Vagina (tissue), 2 donors: ENCODE data around the gene NUCB2. TPM values are rescaled to one million over a fixed set of nuclear protein-coding genes. Genes with fewer than 3 reads are reported as not detected.

ENCODE experiments used
- DNase-seq, 2 donors: peaks; one replicate each; pipeline ENCODE4 v3.0.0-alpha.2; 2017; ENCODE audit errors: extremely low spot score in 2 of 2
- H3K27ac ChIP-seq: fragments of 200-600 bp; sonication (generic); one replicate; pipeline ENCODE4 v1.5.1; 2019
- H3K27me3 ChIP-seq: fragments of 200-600 bp; sonication (generic); one replicate; pipeline ENCODE4 v1.5.1; 2019
- H3K36me3 ChIP-seq, 2 donors: fragments of 200-600 bp; sonication (generic); one replicate each; pipeline ENCODE4 v1.5.1; 2017 to 2019
- H3K4me1 ChIP-seq: fragments of 200-600 bp; sonication (generic); one replicate; pipeline ENCODE4 v1.5.1; 2019
- H3K4me3 ChIP-seq, 2 donors: fragments of 200-600 bp; sonication (generic); 1 replicate in 1 of 2; 2 replicates in 1 of 2; pipeline ENCODE4 v1.5.1; 2016 to 2019
- H3K9me3 ChIP-seq: fragments of 200-600 bp; sonication (generic); one replicate; pipeline ENCODE4 v1.5.1; 2019
- POLR2A ChIP-seq, 2 donors: fragments of 450-650 bp; IDR thresholded peaks; one replicate each; pipeline ENCODE4 v1.6.1; 2017; ENCODE audit warnings: antibody characterized with exemption in 2 of 2, mild to moderate bottlenecking in 2 of 2, moderate library complexity in 2 of 2
- POLR2AphosphoS5 ChIP-seq, 2 donors: sonication (generic); formaldehyde crosslinking; IDR thresholded peaks; one replicate each; pipeline ENCODE4 v1.9.0; 2017; ENCODE audit warnings: antibody characterized with exemption in 2 of 2, mild to moderate bottlenecking in 2 of 2, low read depth in 1 of 2; ENCODE audit not compliant: insufficient read depth in 1 of 2
- intact Hi-C: fragments of 100-400 bp; cut with DNase I; formaldehyde crosslinking; loops from one replicate; pipeline ENCODE4 v1.15.1; 2023
- total RNA-seq: library from RNA; depleted of rRNA; stranded (reverse); fragments of >200 nt; gene quantifications from one replicate; pipeline ENCODE4 v1.2.3, GENCODE V29; 2016
- TF ChIP-seq, protein P1 (sequence below), 3 experiments: fragments of 450-650 bp in 2 of 3; fragments of 200-600 bp in 1 of 3; sonication (generic) in 1 of 3; IDR thresholded peaks; one replicate each; pipeline ENCODE4 v1.5.1; 2017 to 2019; ENCODE audit warnings: antibody characterized with exemption in 3 of 3, mild to moderate bottlenecking in 2 of 3, moderate library complexity in 2 of 3

The NUCB2 gene
- total RNA-seq, 1 donor from 2014 or later: 41.0 TPM

DNA sequence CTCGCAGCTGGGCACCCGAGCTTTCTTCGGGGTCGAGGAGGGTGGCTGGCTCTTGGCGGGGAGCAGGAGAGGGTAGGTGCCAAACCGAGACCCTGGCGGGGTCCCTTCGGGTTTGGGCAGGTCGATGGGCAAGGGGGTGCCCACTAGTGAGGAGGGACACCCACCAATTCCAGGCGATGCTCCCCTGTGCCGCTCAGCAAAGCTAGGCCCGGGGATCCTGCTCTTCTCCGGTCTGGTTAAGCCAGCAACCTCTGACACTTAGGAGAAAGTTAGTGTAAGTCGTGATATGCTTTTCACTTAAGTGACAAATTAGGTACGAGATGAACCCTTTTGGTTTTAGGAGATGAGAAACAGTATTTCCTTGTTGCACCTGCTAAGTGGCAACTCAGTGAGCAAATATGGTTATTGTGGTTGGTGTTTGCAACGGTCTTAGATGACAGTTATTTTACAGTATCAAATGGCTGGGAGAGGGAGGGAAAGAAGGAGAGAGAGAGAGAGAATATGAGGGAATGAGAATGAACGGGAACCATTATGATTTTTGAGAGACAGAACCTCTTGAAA is 565 bp downstream of the NUCB2 start:
- H3K36me3 ChIP-seq: no peaks in the 10 kb centered on the region
- H3K9me3 ChIP-seq: no peaks in the 10 kb centered on the region
- DNase-seq: peak in 1 of 2 donors; percentile 90
- TF ChIP-seq POLR2AphosphoS5 (IDR thresholded peaks at IDR 0.05; ENCODE audit: insufficient read depth in 1 of 2, low read depth in 1 of 2) (peak in 1 of 2 donors; percentile 33), POLR2A (IDR thresholded peaks at IDR 0.05) (no peak)
- TF ChIP-seq, protein P1, sequence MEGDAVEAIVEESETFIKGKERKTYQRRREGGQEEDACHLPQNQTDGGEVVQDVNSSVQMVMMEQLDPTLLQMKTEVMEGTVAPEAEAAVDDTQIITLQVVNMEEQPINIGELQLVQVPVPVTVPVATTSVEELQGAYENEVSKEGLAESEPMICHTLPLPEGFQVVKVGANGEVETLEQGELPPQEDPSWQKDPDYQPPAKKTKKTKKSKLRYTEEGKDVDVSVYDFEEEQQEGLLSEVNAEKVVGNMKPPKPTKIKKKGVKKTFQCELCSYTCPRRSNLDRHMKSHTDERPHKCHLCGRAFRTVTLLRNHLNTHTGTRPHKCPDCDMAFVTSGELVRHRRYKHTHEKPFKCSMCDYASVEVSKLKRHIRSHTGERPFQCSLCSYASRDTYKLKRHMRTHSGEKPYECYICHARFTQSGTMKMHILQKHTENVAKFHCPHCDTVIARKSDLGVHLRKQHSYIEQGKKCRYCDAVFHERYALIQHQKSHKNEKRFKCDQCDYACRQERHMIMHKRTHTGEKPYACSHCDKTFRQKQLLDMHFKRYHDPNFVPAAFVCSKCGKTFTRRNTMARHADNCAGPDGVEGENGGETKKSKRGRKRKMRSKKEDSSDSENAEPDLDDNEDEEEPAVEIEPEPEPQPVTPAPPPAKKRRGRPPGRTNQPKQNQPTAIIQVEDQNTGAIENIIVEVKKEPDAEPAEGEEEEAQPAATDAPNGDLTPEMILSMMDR (IDR thresholded peaks at IDR 0.05): no peak
- peaks cover 26% of the 10 kb centered on the region for H3K4me1 ChIP-seq
- no peaks in the 10 kb centered on the region for H3K27me3 ChIP-seq
- H3K27ac ChIP-seq: peak overlapping the region; percentile 88
- peak overlapping the region; percentile 84 to 99 for H3K4me3 ChIP-seq
- intact Hi-C loops: no loop called here

DNA sequence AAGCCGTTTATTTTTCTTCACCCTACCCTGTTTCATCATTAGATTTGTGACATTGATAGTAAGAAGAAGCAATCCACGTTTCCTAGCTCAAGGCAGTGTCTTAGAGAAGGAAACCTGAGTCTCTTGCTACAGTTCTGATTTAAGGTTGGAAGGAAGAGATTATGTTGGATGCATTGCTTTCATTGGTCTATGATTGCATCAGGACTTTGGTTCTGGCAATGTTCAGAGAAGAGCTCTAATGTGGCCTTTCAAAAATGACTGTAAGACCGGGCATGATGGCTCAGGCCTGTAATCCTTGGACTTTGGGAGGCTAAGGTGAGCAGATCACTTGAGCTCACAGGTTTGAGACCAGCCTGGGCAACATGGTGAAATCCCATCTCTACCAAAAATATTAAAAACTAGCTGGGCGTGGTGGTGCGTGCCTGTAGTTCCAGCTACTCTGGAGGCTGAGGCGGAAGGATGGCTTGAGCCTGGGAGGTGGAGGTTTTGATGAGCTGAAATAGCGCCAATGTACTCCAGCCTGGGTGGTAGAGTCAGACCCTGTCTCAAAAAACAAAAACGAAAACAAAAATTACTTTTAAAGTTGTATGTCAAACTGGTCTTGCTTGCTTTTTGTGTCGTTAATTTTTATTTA is 4.1 kb downstream of the NUCB2 start:
- no peak for TF ChIP-seq POLR2AphosphoS5 (IDR thresholded peaks at IDR 0.05; ENCODE audit: insufficient read depth in 1 of 2, low read depth in 1 of 2)
- TF ChIP-seq, protein P1 (IDR thresholded peaks at IDR 0.05): no peak
- TF ChIP-seq POLR2A (IDR thresholded peaks at IDR 0.05): no peak
- intact Hi-C loops: no loop called here
- no peak overlapping the region for H3K27ac ChIP-seq
- peaks cover 0 to 10% of the 10 kb centered on the region in 2 donors for H3K36me3 ChIP-seq
- DNase-seq: no peak
- H3K27me3 ChIP-seq: no peaks in the 10 kb centered on the region
- H3K4me3 ChIP-seq: no peak overlapping the region
- H3K9me3 ChIP-seq: no peaks in the 10 kb centered on the region
- peaks cover 25% of the 10 kb centered on the region for H3K4me1 ChIP-seq

DNA sequence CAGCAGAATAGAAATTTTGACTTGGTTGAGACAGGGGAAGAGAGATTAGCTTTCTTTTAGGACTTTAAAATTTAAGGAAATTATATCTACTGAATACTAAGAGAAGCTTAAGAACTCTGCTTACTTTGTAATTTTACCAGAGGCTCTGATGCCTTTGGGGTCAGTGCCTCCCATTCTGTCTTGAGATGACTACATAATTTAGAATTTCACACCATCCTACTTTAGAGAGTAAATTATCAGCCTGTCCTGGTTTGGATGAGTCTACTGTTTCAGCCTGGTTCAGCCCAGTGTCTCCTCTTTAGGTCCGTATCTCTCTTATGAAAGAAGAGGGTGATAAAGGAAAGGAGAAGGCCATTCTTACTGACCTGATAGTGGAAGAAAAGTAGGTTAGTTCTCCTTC is 9.8 kb downstream of the NUCB2 start:
- intact Hi-C loops: no loop called here
- Histone ChIP-seq H3K4me1 (no peaks in the 10 kb centered on the region), H3K27me3 (no peaks in the 10 kb centered on the region), H3K9me3 (no peaks in the 10 kb centered on the region), H3K36me3 (peaks cover 0 to 10% of the 10 kb centered on the region in 2 donors), H3K4me3 (no peak overlapping the region), H3K27ac (no peak overlapping the region)
- TF ChIP-seq, protein P1 (IDR thresholded peaks at IDR 0.05): no peak
- TF ChIP-seq POLR2AphosphoS5 (IDR thresholded peaks at IDR 0.05; ENCODE audit: insufficient read depth in 1 of 2, low read depth in 1 of 2) (no peak), POLR2A (IDR thresholded peaks at IDR 0.05) (no peak)
- DNase-seq: no peak

DNA sequence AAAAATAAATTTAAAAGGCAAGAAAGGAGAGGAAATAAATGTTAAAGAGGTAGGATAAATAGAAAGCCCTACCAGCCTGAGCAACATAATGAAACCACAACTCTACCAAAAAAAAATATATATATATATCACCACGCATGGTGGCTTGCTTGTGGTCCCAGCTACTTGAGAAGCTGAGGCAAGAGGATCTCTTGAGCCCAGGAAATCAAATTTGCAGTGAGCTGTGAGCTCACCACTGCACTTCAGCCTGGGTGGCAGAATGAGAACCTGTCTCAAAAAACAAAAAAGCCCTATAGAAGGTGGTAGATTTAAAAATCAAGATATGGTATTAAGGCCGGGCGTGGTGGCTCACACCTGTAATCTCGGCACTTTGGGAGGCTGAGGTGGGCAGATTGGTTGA is 10.5 kb downstream of the NUCB2 start:
- Histone ChIP-seq H3K36me3 (peaks cover 0 to 10% of the 10 kb centered on the region in 2 donors), H3K27me3 (no peaks in the 10 kb centered on the region), H3K9me3 (no peaks in the 10 kb centered on the region), H3K4me1 (no peaks in the 10 kb centered on the region), H3K4me3 (no peak overlapping the region), H3K27ac (no peak overlapping the region)
- intact Hi-C loops: no loop called here
- no peak for TF ChIP-seq POLR2AphosphoS5 (IDR thresholded peaks at IDR 0.05; ENCODE audit: insufficient read depth in 1 of 2, low read depth in 1 of 2)
- TF ChIP-seq, protein P1 (IDR thresholded peaks at IDR 0.05): no peak
- TF ChIP-seq POLR2A (IDR thresholded peaks at IDR 0.05): no peak
- no peak for DNase-seq

DNA sequence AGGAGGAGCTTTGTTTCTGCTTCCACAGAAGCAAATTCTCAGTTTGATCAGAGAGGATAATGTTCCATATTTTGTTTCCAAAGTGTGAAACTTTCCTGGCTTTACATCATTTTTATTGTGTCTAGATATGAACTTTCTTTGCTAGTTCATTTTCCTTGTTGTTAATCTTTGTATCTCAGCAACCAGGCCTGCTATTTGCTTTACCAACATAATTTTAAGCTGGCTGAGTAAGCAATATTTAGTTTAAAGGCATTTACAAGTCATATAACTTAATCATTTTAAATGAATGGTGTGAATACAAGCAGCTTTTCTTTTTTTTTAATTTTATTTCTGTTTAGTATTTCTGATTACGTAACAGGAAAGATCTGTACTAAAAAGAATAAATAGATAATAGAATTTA is 15.2 kb downstream of the NUCB2 start:
- intact Hi-C loops: no loop called here
- no peaks in the 10 kb centered on the region for H3K27me3 ChIP-seq
- no peak for TF ChIP-seq POLR2AphosphoS5 (IDR thresholded peaks at IDR 0.05; ENCODE audit: insufficient read depth in 1 of 2, low read depth in 1 of 2)
- TF ChIP-seq, protein P1 (IDR thresholded peaks at IDR 0.05): no peak
- no peak for TF ChIP-seq POLR2A (IDR thresholded peaks at IDR 0.05)
- H3K27ac ChIP-seq: no peak overlapping the region
- H3K36me3 ChIP-seq: no peaks in the 10 kb centered on the region
- H3K4me1 ChIP-seq: no peaks in the 10 kb centered on the region
- no peaks in the 10 kb centered on the region for H3K9me3 ChIP-seq
- DNase-seq: no peak
- no peak overlapping the region for H3K4me3 ChIP-seq
